ENCODE measurements around the gene SUSD4. TPM values are rescaled to one million over a fixed set of nuclear protein-coding genes. Genes with fewer than 3 reads are reported as not detected.
A peak's percentile ranks its signal among the peaks of the same experiment; 100 is the strongest.

SUSD4 gene
- total and polyA plus RNA-seq, 9 of the 15 experiments (the other 6 are each of a cell fraction or from before 2014, with no cell fraction given) = 0.06 to 1.7 (median 0.09) TPM; not detected in 4

GRCh38 chr1:223233410-223234169, 130.4 kb downstream of the SUSD4 start (continued):
- TF ChIP-seq CHD7 (IDR thresholded peaks at IDR 0.05; ENCODE audit: low read depth, low read length) (no peak), ZNF174 (CRISPR knock-in tag; IDR thresholded peaks at IDR 0.05) (no peak), CCAR2 (IDR thresholded peaks at IDR 0.05; ENCODE audit: low read depth, low read length) (no peak), KLF13 (tag; IDR thresholded peaks at IDR 0.05; ENCODE audit: borderline replicate concordance, low read depth) (no peak), SOX6 (IDR thresholded peaks at IDR 0.05) (peak; percentile 78), ZNF239 (CRISPR knock-in tag; IDR thresholded peaks at IDR 0.05) (peak; percentile 48), POU5F1 (IDR thresholded peaks at IDR 0.05; ENCODE audit: borderline replicate concordance, low read depth, low read length, partially characterized antibody) (no peak), ATF2 (CRISPR knock-in tag; IDR thresholded peaks at IDR 0.05) (no peak), FOXP1 (CRISPR knock-in tag; IDR thresholded peaks at IDR 0.05) (peak; percentile 56; the same call in 1 of the 2 replicates)

Measured in K562 (cell line).